GM18868 (cell line): ENCODE measurements around the gene MYCT1.
"Not testable (repeated sequence)": the region's sequence is repeated elsewhere in the genome, so short reads cannot be mapped to it uniquely, and the experiment has no call there.

Source experiments
- ATAC-seq: cut with Tn5 transposase; IDR thresholded peaks from one replicate; pipeline ENCODE4 v1.9.1; 2021; ENCODE audit warnings: mild to moderate bottlenecking, moderate library complexity; ENCODE audit not compliant: unreplicated experiment

Gene MYCT1, protein sequence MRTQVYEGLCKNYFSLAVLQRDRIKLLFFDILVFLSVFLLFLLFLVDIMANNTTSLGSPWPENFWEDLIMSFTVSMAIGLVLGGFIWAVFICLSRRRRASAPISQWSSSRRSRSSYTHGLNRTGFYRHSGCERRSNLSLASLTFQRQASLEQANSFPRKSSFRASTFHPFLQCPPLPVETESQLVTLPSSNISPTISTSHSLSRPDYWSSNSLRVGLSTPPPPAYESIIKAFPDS

DNA sequence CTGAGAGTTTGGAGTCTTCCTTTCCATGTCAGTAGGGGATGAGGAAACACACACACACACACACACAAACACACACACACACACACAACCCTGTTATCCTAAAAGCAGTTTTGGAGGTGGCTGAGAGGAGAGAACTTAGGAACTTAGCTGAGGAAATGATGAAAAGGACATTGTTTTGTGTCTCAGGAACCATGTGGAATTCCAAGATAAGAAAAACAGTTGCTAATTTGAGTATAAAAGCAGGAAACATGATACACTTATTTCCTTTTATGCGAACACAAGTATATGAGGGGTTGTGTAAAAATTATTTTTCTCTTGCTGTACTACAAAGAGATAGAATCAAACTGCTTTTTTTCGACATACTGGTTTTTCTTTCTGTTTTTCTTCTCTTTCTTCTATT is at the start of gene MYCT1:
Gene MYCT1 (plus strand): TSS at position 264 of the 400 bp plus-strand sequence. CDS start 6 bp downstream, at position 270.
- ATAC-seq = no peak

DNA sequence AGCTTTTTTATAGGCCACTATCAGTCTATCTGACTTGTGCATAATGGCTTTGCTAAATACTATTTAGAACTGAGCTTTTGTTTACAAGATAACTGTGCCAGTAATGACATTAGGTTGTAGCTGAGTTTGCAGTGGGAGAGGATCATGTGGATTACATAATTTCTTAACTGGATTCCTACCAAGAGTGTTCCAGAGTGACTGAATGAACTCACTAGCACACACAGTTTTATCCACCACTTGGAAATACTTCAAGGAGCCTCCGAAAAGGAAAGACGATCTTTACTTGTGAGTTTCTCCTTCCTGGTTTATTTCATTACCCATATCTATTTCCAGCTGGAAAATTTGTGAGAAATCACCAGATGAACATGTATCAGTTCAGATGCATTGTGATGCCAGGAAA is 49.6 kb upstream of the MYCT1 start:
- no peak for ATAC-seq

DNA sequence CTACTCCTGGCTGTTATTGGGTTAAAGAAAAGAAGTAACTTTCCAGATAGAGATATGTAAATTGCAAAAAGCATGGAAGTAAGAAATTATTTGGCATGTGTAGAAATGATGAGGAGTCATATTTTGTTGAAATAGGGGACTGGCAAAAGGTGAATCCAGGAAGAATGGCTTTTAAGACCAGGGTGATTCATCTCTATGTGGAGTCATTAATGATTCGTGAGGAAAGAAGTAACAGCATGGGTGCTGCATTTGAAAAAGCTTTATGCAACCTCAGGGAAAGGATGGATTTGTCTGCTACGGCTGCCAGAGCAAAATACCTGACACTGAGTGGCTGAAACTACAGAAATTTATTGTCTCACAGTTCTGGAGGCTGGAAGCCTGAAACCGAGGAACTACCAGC is 45.7 kb upstream of the MYCT1 start:
- no peak for ATAC-seq

DNA sequence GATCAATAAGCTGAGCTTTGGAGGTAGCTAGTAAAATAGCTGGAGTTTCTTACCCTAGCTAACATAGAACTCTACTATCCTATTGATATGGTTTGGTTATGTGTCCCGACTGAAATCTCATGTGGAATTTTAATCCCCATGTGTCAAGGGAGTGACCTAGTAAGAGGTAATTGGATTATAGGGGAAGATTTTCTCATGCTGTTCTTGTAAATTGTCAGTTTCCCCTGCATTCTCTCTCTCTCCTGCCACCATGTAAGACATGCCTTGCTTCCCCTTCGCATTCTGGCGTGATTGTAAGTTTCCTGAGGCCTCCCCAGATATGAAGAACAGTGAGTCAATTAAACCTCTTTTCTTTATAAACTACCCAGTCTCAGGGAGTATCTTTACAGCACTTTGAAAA is 35.9 kb upstream of the MYCT1 start:
- ATAC-seq = no peak

DNA sequence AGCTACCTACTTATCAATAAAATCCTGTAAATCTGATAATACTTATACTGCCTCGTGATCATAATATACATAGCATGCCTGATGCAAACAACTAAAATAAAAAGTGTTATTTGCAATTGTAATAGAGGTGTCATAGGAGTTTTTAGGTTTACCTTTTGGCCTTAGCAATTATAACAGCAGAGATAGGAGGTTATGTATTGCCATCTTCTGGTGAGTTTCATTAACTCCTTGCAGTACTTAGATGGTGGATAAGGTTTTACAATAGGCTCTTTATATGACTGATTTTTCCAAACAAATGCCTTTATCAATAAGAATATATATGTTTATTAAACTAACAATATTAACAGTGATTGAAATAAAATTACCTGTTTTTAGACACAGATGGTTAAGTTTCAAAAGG is 27.8 kb upstream of the MYCT1 start:
- ATAC-seq = peak; percentile 70

DNA sequence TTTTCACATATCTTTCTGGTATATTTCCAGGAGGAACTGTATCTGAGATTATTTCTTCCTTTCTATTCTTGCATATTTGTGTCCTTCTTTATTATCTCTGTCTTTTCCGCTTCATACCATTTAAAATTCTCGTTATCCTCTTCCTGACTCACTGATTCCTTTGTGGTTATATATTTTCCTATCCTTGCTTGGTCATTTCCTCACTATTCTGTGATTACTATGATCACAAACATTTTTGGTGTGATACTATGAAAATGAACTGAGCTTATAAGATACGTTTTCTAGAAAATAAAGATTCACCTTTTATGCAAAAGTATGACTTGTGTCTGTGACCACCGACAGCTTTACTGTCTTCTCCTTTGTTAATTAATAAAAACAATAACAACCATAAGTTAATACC is 26.5 kb upstream of the MYCT1 start:
- ATAC-seq = no peak

DNA sequence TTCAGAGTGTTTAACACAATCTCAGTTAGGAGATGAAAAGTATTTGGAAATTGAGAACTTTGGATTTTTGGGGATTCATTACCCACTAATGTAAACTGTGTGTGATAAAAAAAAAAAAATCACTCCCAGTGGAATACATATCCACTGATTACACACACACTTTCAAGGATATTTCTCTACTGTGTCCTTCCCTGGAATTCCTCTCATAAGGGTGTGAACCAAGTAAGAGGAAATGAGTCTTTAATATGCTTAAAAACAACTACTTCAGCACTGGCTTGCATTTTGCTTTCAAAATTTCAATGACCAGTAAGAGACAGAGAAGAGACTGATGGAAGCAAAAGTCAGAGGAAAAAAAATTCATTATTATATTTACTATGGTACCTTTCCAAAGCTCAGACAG is 24.5 kb upstream of the MYCT1 start:
- ATAC-seq = no peak

DNA sequence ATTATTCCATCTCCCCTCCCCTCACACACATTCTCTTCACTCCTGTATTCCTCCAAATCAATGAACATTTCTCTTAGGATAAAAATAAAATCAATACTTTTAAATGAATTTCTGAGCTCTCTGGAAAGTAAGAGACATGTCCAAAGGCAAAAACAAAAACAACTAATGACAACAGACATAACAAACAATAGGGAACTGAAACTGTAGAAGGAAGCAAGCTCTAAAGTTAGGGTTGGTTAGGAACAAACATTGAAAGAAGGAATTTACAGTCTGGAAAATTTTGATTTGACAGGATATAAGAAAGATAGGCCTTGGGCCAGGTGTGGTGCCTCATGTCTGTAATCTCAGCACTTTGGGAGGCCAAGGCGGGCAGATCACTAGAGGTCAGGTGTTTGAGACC is 17.5 kb upstream of the MYCT1 start:
- no peak for ATAC-seq

DNA sequence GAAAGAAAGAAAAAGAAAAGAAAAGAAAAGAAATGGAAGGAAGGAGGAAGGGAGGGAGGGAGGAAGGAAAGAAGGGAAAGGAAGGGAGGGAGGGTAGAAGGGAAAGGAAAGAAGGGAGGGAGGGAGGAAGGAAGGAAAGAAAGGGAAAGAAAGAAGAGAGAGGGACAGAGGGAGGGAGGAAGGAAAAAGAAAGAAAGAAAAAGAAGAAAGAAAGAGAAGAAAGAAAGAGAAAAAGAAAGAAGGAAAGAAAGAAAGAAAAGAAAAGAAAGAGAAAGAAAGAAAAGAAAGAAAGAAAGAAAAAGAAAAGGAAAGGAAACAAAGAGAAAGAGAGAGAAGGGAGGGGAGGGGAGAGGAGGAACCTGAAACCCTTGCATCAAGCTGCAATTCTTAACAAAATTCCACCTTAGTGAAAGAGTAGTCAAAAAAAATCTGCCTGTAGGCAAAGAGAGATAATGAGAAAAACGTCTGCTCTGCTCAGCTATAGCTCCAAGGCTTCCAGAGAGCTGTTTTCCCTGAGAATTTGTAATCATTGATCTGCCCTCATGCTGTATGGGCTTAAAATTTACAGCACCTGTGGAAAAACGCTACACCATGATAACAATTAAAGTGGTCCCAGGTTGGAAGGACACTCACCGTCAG is 16.7 kb upstream of the MYCT1 start:
- ATAC-seq = no peak

DNA sequence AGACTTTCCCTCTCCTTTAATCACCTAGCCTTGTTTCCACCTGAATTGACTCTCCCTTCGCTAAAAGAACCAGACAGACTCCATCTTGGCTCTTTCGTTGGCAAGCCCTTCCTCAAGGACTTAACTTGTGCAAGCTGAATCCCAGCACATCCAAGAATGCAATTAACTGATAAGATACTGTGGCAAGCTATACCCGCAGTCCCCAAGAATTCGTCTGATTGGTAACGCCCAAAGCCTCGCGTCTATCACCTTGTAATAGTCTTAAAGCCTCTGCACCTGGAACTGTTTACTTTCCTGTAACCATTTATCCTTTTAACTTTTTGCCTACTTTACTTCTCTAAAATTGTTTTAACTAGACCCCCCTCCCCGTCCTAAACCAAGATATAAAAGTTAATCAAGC is 15.6 kb upstream of the MYCT1 start:
- no peak for ATAC-seq

DNA sequence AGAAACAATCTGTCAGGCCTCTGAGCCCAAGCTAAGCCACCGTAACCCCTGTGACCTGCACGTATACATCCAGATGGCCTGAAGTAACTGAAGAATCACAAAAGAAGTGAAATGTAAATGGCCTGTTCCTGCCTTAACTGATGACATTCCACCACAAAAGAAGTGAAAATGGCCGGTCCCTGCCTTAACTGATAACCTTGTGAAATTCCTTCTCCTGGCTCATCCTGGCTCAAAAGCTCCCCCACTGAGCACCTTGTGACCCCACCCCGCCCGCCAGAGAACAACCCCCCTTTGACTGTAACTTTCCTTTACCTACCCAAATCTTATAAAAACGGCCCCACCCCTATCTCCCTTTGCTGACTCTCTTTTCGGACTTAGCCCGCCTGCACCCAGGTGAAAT is 14.8 kb upstream of the MYCT1 start:
- not testable (repeated sequence) for ATAC-seq

DNA sequence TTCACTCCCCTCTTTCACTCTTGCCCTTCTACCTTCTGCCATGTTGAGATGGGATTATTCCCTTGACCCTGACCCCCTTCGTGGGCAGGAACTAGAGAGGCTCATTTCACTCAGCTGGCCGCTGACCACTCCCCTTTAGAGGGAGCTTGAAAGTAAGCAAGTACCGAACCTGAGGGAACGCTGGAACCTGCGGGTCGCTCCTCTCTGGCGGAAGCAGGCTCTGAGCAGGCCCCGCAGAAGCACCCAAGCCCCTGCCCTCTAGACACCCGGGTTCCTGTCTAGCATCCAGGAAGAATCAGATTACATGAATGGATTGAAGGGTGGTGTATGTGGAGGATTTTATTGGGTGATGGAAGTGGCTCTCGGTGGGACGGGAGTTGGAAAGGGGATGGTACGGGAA is 11.9 kb upstream of the MYCT1 start:
- ATAC-seq = no peak

DNA sequence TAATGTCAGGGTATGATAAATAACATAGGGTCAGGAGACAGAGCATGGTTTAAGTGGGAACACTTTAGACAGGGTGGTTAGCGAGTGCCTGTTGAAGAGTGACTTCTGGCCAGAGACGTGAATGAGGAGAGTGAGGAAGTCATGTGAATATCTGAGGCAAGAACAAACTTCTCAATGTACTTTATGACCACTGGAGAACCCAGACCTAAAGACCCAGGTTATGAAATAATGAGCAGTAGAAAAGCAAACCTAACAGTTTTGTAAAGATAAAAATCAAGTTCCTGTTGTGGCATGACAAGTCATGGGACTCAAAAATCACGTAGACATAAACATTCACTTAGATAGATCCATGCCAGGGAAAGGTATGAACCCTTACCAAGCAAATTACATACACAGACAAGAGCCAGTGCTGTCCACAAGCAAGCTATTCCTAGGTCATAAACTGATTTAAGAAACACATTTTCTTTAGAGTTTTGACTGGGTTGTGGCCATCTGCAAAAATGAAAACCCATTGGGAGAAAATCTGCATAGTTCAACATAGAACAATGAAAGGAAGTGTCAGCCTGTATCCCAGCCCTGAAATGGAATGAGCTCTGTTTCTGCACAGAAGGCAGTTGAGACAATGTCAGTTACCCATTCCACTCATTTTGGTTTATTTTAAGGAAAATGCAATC is 2.2 kb upstream of the MYCT1 start:
- ATAC-seq = no peak

DNA sequence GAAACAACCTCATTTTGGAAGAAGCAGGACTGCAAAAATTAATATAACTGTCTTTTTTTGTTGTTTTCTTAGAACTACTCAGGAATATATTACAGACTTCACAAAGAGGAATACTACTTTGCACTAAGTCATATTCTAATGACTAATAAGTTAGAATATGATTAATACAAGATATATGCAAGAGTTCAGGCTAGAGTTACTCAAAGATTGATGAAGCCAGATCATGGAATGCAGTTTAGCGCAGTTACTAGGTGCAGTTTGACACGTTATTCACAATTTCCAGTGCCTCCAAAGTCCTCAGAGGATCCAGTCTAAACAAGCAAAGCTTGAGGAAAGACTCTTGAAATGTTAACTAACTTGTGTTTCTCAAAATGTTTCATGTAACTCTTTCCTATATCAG is 1.2 kb upstream of the MYCT1 start:
- no peak for ATAC-seq

DNA sequence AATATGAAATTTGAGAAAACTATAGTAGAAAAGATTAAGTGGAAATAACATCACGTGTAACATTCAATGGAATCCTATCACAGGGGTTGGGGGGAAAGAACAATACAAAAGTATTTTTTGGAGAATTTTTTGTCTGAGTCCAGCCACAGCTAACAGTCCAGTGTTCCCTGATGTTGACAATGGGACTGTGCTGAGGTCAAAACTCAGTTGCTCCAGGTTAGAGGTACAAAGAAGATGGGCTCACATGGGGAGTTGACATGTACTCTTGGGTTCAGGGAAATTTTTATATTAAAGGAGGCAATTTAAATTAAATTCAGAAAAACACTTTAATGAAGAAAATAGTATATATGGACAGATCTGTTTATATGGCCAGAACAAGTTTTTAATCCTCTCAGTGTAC is 995 bp downstream of the MYCT1 start:
- no peak for ATAC-seq

DNA sequence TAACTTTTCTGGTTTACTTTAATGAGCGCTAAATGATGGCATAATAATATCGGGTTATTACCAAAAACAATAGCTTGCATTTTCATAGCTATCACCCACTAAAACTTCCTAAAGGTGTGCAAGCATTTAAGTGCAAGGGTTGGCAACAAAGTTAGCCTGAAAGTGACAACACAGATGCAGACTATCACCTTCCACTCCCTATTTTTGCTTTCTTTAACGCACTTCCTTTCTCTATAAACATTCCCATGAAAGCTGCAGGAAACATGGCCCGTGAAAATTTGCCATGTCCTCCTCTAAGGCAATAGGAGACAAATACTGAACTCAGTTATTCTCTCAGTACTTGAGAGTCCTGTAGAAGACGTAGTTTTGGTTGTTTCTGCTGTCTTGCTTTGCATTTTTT is 2.7 kb downstream of the MYCT1 start:
- no peak for ATAC-seq

DNA sequence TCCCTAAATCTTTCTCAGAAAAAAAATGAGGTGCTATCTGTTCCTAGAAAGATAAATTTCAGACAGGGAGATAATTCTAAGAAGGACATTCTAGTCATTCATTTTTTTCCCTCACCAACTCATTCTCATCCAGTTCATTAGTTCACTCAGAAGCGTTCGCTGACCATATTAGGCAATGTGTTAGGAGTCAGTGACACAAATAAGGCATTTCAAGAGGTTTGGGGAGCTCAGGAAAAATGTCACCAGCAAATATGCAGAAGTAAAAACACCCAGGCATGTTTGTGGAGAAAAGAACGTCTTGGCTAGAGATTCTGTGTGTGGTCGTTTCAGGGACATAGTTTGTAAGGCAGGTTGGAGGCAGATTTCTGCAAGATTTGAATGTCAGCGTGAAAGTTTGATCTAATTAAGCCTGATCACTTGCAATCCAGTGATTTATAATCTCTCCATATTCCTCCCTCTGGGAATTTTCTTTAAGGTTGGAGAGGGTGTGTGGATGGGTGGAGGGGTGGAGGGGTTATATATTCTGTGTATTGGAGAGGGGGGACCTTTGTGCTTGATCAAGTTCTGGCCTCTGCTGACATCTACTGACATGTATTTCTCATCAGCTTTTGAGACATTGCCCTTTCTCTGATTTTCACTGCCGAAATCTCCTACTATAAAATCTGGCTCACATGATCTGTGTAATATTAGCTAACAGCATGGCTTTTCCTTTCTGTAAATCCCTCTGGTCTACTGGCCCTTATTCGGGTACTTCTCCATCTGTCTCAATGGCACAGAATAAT is 3.6 kb downstream of the MYCT1 start:
- ATAC-seq = no peak

DNA sequence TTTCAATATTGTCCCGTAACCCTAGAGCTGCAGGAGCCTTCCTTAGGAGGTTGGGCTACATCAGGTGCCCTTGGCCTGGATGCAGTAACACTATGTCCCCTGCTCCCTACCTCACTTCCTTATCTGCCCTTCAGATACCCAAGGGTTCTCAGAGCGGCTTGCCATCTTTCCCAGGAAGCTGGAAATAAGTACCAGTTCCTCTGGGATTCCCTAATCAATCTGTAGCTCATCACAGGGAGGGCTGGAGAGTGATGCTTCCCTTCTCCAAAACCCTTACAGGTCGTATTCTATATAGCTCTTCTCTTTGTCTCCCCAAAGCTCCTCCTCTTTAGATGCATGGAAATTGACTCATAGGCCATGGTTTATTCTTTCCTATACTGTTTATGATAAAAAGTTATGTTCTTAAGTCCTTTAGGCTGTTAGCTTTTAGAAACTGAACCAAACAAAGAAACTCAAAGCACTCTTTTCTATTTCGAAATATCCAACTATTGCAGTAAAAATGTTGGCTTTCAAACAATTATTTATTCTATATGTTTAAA is 4.2 kb downstream of the MYCT1 start:
- no peak for ATAC-seq

DNA sequence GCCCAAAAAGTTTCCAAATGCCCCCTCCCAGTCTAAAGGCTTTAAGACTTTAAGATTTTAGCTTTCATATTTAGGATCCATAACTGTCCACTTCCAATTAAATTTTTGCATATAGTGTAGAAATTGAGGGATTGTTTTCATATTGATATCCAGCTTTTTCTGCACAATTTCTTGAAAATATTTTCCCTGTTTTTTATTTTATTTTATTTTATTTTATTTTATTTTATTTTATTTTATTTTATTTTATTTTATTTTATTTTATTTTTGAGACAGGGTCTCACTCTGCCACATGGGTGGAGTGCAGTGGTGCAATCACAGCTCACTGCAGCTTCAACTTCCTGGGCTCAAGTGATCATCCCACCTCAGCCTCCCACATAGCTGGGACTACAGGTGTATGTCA is 6.1 kb downstream of the MYCT1 start:
- ATAC-seq = not testable (repeated sequence)

DNA sequence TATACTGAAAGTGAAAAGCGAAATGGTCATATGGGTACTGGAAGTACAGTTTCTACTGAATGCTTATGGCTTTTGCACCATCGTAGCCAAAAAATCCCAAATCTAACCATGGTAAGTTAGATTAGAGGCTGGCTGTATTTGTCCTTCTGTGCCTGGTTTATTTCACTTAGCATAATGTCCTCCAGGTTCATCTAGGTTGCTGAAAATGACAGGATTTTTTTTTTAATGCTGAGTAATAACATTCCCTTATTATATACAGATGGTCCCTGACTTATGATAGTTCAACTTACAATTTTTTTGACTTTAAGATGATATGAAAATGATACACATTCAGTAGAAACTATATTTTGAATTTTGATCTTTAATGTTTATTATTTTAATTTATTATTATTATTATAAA is 7.6 kb downstream of the MYCT1 start:
- ATAC-seq = no peak

DNA sequence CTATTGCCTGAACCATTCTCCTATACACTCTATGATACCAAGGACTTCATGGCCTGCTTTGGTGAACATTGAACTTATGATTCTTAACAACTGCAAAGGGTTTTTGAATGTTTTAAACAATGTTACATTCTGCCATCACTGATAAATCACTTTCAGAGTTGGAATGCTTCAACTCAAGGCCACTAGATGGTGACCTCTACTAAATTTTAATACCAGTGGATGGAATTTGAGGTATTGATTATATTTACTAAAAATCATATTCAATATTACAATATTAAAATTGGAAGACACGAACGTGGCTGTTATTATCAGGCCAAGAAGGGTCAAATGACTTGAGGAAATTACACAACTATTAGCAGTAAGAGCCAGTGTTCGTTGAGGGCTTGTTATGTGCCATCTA is 18.6 kb downstream of the MYCT1 start:
- ATAC-seq = no peak
